ENCODE measurements around the gene SPACA6. TPM values are rescaled to one million over a fixed set of nuclear protein-coding genes. Genes with fewer than 3 reads are reported as not detected.

Gene SPACA6
- total RNA-seq, 1 experiment from 2014 or later: 4.7 TPM

GRCh38 chr19:51687791-51688670 is 5.1 kb upstream of the SPACA6 start:
- peak; percentile 67 for DNase-seq (ENCODE audit: low spot score)
- in situ Hi-C loops (cut with HindIII; ENCODE audit: low sequenced_read_pairs): no loop called here

GRCh38 chr19:51688671-51689571 is 4.2 kb upstream of the SPACA6 start:
- in situ Hi-C loops (cut with HindIII; ENCODE audit: low sequenced_read_pairs): no loop called here
- DNase-seq (ENCODE audit: low spot score): peak; percentile 98

GRCh38 chr19:51689751-51690453 is 3.2 kb upstream of the SPACA6 start:
- peak; percentile 46 for DNase-seq (ENCODE audit: low spot score)

GRCh38 chr19:51690454-51691073 is 2.6 kb upstream of the SPACA6 start:
- in situ Hi-C loops (cut with HindIII; ENCODE audit: low sequenced_read_pairs): no loop called here
- peak; percentile 68 for DNase-seq (ENCODE audit: low spot score)

More at GRCh38 chr19:51689751-51690453, 3.2 kb upstream of the SPACA6 start:
- in situ Hi-C loops (cut with HindIII; ENCODE audit: low sequenced_read_pairs): no loop called here

- in situ Hi-C loops (cut with HindIII; ENCODE audit: low sequenced_read_pairs): no loop called here
- DNase-seq (ENCODE audit: low spot score): peak; percentile 60
Observed at GRCh38 chr19:51691074-51691583, 2.0 kb upstream of the SPACA6 start.

GRCh38 chr19:51691584-51692428 is 1.3 kb upstream of the SPACA6 start:
- in situ Hi-C loops (cut with HindIII; ENCODE audit: low sequenced_read_pairs): no loop called here
- DNase-seq (ENCODE audit: low spot score): peak; percentile 34

GRCh38 chr19:51692468-51692867 is 662 bp upstream of the SPACA6 start:
- in situ Hi-C loops (cut with HindIII; ENCODE audit: low sequenced_read_pairs): no loop called here
- no peak for DNase-seq (ENCODE audit: low spot score)

GRCh38 chr19:51693819-51694218 is 689 bp downstream of the SPACA6 start:
- DNase-seq (ENCODE audit: low spot score): no peak
- in situ Hi-C loops (cut with HindIII; ENCODE audit: low sequenced_read_pairs): no loop called here

- no peak for DNase-seq (ENCODE audit: low spot score)
- in situ Hi-C loops (cut with HindIII; ENCODE audit: low sequenced_read_pairs): no loop called here
Observed at GRCh38 chr19:51694318-51695085, 1.4 kb downstream of the SPACA6 start.

GRCh38 chr19:51695088-51695487 is 2.0 kb downstream of the SPACA6 start:
- DNase-seq (ENCODE audit: low spot score): no peak
- in situ Hi-C loops (cut with HindIII; ENCODE audit: low sequenced_read_pairs): no loop called here

GRCh38 chr19:51695702-51696315 is 2.7 kb downstream of the SPACA6 start:
- no peak for DNase-seq (ENCODE audit: low spot score)
- in situ Hi-C loops (cut with HindIII; ENCODE audit: low sequenced_read_pairs): no loop called here

- no peak for DNase-seq (ENCODE audit: low spot score)
- in situ Hi-C loops (cut with HindIII; ENCODE audit: low sequenced_read_pairs): no loop called here
Observed at GRCh38 chr19:51696606-51697005, 3.5 kb downstream of the SPACA6 start.

GRCh38 chr19:51697169-51697776 is 4.1 kb downstream of the SPACA6 start:
- DNase-seq (ENCODE audit: low spot score): no peak
- in situ Hi-C loops (cut with HindIII; ENCODE audit: low sequenced_read_pairs): no loop called here

- no peak for DNase-seq (ENCODE audit: low spot score)
- in situ Hi-C loops (cut with HindIII; ENCODE audit: low sequenced_read_pairs): no loop called here
Observed at GRCh38 chr19:51698296-51698695, 5.2 kb downstream of the SPACA6 start.

- no peak for DNase-seq (ENCODE audit: low spot score)
- in situ Hi-C loops (cut with HindIII; ENCODE audit: low sequenced_read_pairs): no loop called here
Observed at GRCh38 chr19:51699170-51699569, 6.0 kb downstream of the SPACA6 start.

- in situ Hi-C loops (cut with HindIII; ENCODE audit: low sequenced_read_pairs): no loop called here
- no peak for DNase-seq (ENCODE audit: low spot score)
Observed at GRCh38 chr19:51701468-51702100, 8.5 kb downstream of the SPACA6 start.
